GM19239 (cell line): ENCODE results near the gene DDAH1.
"Not testable (repeated sequence)": the region's sequence is repeated elsewhere in the genome, so short reads cannot be mapped to it uniquely, and the experiment has no call there.

ENCODE experiments used
- DNase-seq: peaks from one replicate; pipeline ENCODE4 v3.0.0; 2011; ENCODE audit warnings: low spot score; ENCODE audit not compliant: insufficient read length
- FAIRE-seq: peaks from 2 replicates; lab custom pipeline; 2011; peaks lifted over from hg19 to GRCh38; lab: Jason Lieb, UNC

DDAH1 gene

DNA sequence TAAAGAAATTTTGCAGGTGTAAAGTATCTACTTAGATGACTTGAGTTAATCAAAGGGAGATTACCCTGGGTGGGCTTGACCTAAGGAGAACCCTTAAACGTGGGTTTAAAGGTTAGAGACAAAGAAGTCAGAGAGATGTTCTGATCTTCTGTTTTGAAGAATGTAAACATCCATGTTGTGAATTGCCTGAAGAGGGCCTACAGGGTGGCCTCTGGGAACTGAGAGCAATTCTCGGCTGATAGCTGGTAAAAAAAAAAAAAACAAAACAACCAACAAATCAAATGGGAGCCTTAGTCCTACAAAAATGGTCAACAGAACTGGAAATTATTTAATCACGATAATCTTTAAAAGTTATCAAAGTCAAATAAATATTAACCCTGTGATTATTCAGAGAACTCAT, 99.1 kb downstream of the DDAH1 start:
- FAIRE-seq, result no peak
- DNase-seq, result no peak

DNA sequence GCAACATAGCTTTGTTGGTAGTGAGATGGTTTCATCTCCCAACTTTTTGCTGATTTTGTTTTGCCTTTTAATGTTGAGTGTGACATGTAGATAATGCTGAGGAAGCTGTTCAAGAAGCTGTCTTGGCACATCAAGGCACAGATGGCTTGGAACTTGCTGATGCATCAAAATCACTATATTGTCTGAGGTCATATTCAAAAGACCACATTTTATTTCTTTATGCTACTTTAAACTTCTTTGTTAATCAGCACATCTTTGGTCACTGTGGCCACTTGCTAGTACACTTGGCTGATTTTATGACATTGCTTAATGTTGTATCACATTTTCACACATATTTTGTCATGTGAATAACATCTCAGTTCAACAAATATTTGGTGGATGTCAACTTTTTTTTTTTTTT, 101.4 kb downstream of the DDAH1 start:
- FAIRE-seq, result no peak
- no peak for DNase-seq

DNA sequence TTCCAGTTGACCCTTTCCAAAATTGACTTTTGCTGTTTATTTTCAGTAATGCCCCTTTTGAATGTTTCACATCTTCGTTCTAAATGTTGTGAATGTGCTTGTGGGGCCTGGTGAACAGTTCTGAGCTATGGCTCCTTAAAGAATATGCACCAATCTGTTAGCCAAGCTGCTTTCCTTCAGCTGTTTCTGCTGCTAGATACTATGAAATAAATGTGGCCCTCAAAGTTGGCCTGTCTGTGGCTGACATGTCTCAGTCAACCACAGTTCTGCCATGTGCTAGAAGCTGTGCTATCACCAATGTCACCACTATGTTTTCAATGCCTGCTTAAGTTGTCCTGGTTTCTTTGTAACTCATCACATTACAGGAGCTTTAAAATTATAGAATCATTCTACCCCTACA, 101.9 kb downstream of the DDAH1 start:
- FAIRE-seq (no peak), DNase-seq (no peak)

- FAIRE-seq, result no peak
- DNase-seq, result no peak
Measured at GRCh38 chr1:85361606-85362296, 103.2 kb downstream of the DDAH1 start.

GRCh38 chr1:85360730-85361493, 104.0 kb downstream of the DDAH1 start:
- DNase-seq (no peak), FAIRE-seq (no peak)

- DNase-seq (no peak), FAIRE-seq (no peak)
Measured at GRCh38 chr1:85359874-85360721, 104.9 kb downstream of the DDAH1 start.

DNA sequence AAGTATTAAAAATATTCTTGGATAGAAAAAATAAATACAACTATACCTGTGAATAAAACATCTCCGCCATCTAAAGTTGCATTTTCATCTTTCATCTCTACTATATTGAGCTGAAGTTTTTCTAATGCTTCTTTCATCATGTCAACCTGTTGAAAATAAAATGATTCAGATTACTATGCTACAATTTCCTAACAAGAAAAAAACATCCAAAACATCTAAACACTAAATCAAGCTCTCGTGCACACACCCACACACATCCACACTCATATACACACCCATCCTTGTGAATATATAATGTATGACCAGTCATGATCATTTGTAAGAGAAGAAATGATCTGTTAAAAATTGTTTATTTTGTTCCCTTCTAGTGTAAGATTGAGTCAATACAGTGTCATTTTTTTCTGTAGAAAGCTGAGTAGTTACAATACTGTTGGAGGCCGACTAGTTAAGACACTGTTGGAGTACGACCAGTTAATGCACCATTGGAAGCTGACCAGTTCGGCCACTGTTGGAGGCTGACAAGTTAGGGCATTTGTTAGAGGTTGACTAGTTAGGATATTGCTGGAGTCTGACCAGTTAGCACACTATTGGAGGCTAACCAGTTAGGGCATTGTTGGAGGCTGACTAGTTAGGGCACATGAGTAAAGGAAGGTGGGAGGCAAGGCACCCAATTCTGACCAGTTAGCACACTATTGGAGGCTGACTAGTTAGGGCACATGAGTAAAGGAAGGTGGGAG, 106.1 kb downstream of the DDAH1 start:
- DNase-seq (no peak), FAIRE-seq (no peak)

- FAIRE-seq (no peak), DNase-seq (no peak)
Measured at GRCh38 chr1:85357817-85358216, 107.1 kb downstream of the DDAH1 start.

DNA sequence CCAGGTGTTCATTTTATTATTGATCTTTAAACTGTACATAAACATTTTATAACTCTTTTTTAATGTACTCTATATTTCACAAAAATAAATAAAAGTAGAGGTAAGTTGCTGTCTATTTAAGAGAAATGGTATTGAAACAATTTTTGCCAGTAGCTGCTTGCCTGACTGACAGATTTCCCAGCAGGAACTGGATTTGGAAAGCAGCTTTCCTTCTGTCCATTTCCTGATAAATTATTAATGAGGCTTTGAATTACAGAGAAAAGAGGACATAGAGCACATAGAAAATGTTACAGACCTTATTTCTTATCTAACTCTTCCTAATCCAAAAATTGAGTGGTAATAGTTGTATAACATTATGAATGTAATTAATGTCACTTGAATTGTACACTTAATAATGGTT, 108.8 kb downstream of the DDAH1 start:
- DNase-seq, result no peak
- FAIRE-seq, result no peak

DNA sequence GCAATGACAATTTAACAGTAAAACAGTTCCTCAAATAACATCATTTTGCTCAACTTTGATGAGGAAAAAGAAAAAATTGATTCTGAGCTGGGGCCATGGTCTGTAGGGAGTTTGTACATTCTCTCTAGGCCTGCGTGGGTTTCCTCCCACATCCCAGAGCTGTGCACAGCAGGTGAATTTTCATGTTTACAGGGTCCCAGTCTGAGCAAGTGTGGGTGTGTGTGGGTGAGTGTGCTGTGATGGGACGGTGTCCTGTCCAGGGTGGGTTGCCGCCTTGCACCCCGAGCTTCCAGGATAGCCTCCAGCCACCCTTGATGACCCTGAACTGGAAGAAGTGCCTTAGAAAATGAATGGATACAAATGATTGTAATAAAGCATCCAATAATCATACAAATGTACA, 112.9 kb downstream of the DDAH1 start:
- DNase-seq (no peak), FAIRE-seq (no peak)

DNA sequence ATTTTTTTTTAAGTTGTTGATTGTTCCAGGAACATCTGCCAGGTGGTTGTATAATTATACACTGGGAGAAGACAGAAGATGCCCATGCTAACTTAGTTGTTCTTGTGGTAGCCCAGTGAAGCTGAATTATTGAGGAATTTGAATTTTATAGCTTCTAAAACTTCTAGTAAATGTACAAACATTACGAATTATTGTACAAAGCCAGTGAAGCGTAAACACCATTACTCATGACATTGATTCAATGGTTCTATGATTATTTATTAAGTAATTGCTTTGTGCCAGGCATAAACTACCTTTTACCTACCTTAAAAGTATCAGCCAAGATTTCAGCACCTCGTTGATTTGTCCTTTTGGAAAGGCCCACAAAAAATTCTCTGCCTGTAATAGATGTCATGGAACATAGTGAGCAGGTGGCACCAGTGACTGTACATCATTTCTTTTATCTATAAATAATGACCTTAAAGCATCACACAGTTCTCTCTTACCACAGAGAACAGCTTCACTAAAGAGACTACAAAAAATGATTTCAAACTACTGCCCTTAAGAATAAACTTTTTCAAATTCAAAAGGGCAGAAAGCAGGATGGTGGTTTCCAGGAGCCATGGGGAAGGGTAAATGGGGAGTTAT, 113.6 kb downstream of the DDAH1 start:
- FAIRE-seq (no peak), DNase-seq (no peak)

DNA sequence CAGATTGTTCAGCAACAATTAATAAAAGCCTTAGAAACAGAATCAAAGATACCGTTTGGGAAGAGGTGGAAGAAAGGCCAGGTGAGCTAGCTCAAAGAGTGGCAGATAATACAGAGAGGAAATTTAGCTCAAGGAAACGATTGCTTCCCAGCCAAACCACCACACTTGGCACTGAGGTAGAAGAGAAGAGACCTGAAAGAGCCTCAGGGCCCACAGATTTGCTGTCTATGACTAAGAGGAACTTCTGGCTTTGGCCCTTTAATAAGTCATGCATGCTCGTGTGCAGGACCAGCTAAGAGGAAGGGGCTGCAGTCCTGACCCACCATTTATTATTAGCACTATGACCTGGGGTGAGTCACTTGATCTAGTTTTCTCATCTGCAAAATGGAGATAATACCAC, 115.7 kb downstream of the DDAH1 start:
- DNase-seq (no peak), FAIRE-seq (no peak)

DNA sequence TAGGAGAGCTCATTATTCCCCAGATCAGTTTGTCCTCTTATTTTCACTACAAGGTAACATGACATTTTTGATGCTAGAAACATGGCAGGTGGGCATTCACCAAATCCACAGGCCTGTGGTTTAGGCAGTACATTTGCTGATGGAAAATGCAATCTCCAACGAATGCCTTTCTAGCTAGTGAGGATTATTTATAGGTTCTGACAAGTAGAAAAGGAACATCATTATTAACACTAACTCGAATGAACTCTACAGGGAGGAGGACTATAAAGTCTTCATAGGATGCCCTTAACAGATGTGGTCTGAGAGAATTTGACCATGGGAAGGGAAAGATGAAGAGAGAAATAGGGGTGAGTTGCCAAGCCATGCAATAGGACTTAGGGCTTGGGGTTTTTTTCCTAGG, 117.1 kb downstream of the DDAH1 start:
- FAIRE-seq, result no peak

DNA sequence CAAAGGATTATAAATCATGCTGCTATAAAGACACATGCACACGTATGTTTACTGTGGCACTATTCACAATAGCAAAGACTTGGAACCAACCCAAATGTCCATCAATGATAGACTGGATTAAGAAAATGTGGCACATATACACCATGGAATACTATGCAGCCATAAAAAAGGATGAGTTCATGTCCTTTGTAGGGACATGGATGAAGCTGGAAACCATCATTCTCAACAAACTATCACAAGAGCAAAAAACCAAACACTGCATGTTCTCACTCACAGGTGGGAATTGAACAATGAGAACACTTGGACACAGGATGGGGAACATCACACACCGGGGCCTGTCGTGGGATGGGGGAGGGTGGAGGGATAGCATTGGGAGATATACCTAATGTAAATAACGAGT, 117.7 kb downstream of the DDAH1 start:
- DNase-seq, FAIRE-seq: not testable (repeated sequence)

More for the DNA sequence above, 117.1 kb downstream of the DDAH1 start:
- no peak for DNase-seq

DNA sequence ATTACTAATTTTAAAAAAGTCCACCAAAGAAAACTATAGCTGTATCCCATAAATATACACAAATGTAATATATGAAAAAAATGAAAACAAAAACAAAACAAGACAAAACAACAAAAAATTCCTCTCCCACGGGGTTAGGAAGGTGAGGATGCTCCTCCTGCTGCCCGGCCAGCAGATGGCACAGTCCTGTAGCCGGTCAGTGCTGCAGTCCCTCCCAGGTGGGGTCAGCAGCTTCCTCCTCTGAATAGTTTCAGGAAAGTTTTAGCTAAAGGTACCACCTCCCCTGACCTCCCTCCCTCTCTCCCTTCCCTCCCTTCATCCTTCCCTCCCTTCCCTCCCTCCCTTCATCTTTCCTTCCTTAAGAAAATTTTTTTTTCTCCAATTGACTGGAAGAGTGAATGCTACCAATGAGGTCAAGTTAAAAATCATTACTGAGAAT, 120.7 kb downstream of the DDAH1 start:
- FAIRE-seq (no peak), DNase-seq (no peak)

GRCh38 chr1:85343612-85344255, 121.2 kb downstream of the DDAH1 start:
- DNase-seq, result no peak
- no peak for FAIRE-seq

DNA sequence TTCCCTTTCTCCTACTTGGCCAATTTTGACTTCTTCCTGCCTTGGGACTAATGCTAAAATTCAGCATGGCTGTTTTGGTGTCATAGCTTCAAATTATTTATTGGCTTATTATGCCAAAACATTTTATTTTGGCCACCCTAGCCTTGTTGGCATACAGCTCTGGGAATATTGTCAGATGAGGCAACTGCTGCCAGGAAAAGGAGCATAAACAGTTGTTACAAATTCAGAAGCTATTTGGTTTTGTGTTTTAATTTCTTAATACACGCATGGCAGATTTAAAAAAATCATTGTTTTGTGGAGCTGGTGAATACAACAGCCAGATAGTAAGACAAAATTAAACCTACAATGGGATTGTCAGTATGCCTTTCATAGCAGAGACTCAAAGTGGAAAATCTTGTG, 121.7 kb downstream of the DDAH1 start:
- FAIRE-seq (no peak), DNase-seq (no peak)

DNA sequence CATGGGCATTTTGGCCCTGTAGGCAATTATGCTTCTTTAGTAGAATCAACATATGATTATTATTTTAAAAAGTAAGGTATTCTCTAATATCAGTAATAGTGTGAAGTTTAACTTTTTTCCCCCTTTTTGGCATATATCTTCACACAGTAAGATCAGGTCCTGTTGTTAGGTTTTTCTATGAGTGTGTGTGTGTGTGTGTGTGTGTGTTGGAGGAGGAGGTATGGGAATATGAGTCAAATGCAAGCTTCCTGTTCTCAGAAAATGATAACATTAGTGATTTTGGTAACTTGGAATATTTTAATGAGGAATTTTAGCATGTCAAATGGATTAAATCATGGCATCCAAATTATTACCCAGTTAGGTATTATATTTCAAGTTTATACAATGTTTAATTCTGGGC, 122.8 kb downstream of the DDAH1 start:
- DNase-seq (no peak), FAIRE-seq (no peak)

DNA sequence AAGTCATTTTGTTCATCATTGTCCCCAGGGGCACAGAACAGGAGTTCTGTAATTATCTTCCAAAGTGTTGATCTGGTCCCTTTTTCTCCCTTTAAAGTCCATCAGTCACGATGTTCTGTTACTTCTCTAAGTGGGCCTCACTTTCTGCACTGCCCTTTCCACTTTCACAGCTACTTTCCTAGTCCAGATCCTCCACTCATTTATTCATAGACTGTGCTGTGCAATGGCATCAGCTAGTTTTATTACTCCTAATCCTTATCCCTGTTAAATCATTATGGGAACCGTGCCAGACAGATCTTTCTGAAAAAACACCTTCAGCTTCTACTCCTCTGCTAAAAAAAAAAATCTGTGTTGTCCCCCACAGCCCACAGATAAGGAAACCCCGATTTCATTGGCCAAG, 124.5 kb downstream of the DDAH1 start:
- FAIRE-seq (no peak), DNase-seq (no peak)
